ENCODE data around the gene EXOC3. TPM values are rescaled to one million over a fixed set of nuclear protein-coding genes. Genes with fewer than 3 reads are reported as not detected.

The EXOC3 gene
- total RNA-seq, 2 experiments from 2014 or later: 31.0 to 58.2 TPM

DNA sequence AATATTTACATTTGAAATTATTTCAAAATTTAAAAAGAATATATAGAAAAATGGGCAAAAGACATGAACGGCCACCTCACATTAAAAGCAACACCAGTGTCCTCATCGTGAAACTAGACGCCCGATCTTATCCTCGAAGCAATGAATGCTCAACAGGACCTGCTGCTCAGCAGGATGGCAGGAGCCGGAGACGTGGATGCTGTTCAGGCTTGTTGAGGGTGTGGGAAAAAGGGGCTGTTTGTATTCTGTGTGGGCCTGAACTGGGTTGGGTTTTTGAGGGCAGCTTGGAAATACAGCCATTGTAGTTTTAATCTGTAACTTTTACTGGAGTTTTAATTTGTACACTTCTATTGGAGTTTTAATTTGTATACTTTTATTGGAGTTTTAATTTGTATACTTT, 20.3 kb downstream of the EXOC3 start:
- TF ChIP-seq, protein P1, sequence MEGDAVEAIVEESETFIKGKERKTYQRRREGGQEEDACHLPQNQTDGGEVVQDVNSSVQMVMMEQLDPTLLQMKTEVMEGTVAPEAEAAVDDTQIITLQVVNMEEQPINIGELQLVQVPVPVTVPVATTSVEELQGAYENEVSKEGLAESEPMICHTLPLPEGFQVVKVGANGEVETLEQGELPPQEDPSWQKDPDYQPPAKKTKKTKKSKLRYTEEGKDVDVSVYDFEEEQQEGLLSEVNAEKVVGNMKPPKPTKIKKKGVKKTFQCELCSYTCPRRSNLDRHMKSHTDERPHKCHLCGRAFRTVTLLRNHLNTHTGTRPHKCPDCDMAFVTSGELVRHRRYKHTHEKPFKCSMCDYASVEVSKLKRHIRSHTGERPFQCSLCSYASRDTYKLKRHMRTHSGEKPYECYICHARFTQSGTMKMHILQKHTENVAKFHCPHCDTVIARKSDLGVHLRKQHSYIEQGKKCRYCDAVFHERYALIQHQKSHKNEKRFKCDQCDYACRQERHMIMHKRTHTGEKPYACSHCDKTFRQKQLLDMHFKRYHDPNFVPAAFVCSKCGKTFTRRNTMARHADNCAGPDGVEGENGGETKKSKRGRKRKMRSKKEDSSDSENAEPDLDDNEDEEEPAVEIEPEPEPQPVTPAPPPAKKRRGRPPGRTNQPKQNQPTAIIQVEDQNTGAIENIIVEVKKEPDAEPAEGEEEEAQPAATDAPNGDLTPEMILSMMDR (conservative IDR thresholded peaks at IDR 0.05; ENCODE audit: low read length): no peak
- no peak for TF ChIP-seq EZH2phosphoT487 (IDR thresholded peaks at IDR 0.05; ENCODE audit: borderline replicate concordance, low read depth, low read length)
- H3K4me1 ChIP-seq (ENCODE audit: insufficient read depth, low read length, poor library complexity, severe bottlenecking): no peaks in the 10 kb centered on the region
- no peak overlapping the region for H3K4me3 ChIP-seq (ENCODE audit: low read depth, low read length, poor library complexity, severe bottlenecking)
- no peak overlapping the region for H3K27ac ChIP-seq (ENCODE audit: low read depth, low read length, poor library complexity, severe bottlenecking)
- no peaks in the 10 kb centered on the region for H3K9me2 ChIP-seq (ENCODE audit: insufficient read depth, low read length)
- H2AFZ ChIP-seq (ENCODE audit: low read length): no peak overlapping the region
- H3K79me2 ChIP-seq (ENCODE audit: insufficient read depth, low read depth, low read length): no peaks in the 10 kb centered on the region
- ChIA-PET POLR2A (no interaction called here), CTCF (ENCODE audit: unreplicated experiment) (no interaction called here)
- no peak for DNase-seq (ENCODE audit: low spot score)
- no TSS peak for BruUV-seq (replicated peaks)
- peaks cover 64% of the 10 kb centered on the region for H3K36me3 ChIP-seq (ENCODE audit: insufficient read depth, low read length)
- no peaks in the 10 kb centered on the region for H4K20me1 ChIP-seq (ENCODE audit: insufficient read depth, low read length)
- H3K4me2 ChIP-seq (ENCODE audit: low read length): no peak overlapping the region
- intact Hi-C loops (cut with micrococcal nuclease; ENCODE audit: unreplicated experiment): no loop called here
- no peaks in the 10 kb centered on the region for H3K9me3 ChIP-seq (ENCODE audit: low read length)

DNA sequence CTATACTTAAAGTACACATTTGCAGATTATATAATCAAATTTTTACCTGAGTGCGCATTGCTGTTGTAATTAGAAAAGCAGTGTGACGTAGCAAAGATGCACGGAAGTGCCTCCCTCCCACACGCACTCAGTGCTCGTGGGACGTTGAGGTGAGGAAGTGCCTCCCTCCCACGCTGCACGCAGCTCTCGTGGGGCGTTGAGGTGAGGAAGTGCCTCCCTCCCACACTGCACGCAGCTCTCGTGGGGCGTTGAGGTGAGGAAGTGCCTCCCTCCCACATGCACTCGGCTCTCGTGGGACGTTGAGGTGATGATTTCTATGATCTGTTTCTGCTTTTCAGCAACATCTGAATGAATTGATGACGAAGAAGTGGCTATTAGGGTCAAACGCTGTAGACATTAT, 21.0 kb downstream of the EXOC3 start:
- Histone ChIP-seq H3K36me3 (ENCODE audit: insufficient read depth, low read length) (peaks cover 59% of the 10 kb centered on the region), H3K9me2 (ENCODE audit: insufficient read depth, low read length) (no peaks in the 10 kb centered on the region), H3K27ac (ENCODE audit: low read depth, low read length, poor library complexity, severe bottlenecking) (no peak overlapping the region), H4K20me1 (ENCODE audit: insufficient read depth, low read length) (no peaks in the 10 kb centered on the region), H3K9me3 (ENCODE audit: low read length) (no peaks in the 10 kb centered on the region), H3K4me3 (ENCODE audit: low read depth, low read length, poor library complexity, severe bottlenecking) (no peak overlapping the region), H3K4me1 (ENCODE audit: insufficient read depth, low read length, poor library complexity, severe bottlenecking) (no peaks in the 10 kb centered on the region), H3K79me2 (ENCODE audit: insufficient read depth, low read depth, low read length) (no peaks in the 10 kb centered on the region), H3K4me2 (ENCODE audit: low read length) (no peak overlapping the region), H2AFZ (ENCODE audit: low read length) (no peak overlapping the region)
- TF ChIP-seq EZH2phosphoT487 (IDR thresholded peaks at IDR 0.05; ENCODE audit: borderline replicate concordance, low read depth, low read length): no peak
- TF ChIP-seq, protein P1 (conservative IDR thresholded peaks at IDR 0.05; ENCODE audit: low read length): no peak
- intact Hi-C loops (cut with micrococcal nuclease; ENCODE audit: unreplicated experiment): no loop called here
- BruUV-seq (replicated peaks): no TSS peak
- ChIA-PET POLR2A (no interaction called here), CTCF (ENCODE audit: unreplicated experiment) (no interaction called here)
- DNase-seq (ENCODE audit: low spot score): no peak

DNA sequence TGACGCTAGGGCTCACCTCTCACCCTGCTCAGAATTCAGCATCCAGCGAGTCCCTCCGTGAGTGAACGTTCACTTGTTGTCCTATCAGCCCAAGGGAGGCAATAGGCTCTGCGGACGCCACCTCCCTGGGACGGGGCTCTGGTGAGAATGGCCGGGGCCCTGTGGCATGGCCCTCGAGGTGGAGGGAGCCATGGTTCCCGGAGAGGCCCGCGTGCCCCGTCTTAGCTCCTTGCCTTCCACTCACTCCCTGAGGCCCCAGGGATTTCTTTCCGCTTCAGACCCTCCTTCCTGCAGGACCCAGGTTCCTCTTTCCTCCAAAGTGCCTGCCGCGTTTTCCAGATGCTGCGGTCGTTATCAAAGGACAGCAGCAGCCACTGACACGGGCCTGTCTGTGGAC, 21.5 kb downstream of the EXOC3 start:
- Histone ChIP-seq H2AFZ (ENCODE audit: low read length) (no peak overlapping the region), H3K4me2 (ENCODE audit: low read length) (no peak overlapping the region), H3K79me2 (ENCODE audit: insufficient read depth, low read depth, low read length) (no peaks in the 10 kb centered on the region), H3K36me3 (ENCODE audit: insufficient read depth, low read length) (peaks cover 59% of the 10 kb centered on the region), H4K20me1 (ENCODE audit: insufficient read depth, low read length) (no peaks in the 10 kb centered on the region), H3K4me1 (ENCODE audit: insufficient read depth, low read length, poor library complexity, severe bottlenecking) (no peaks in the 10 kb centered on the region), H3K9me3 (ENCODE audit: low read length) (no peaks in the 10 kb centered on the region), H3K27ac (ENCODE audit: low read depth, low read length, poor library complexity, severe bottlenecking) (no peak overlapping the region), H3K4me3 (ENCODE audit: low read depth, low read length, poor library complexity, severe bottlenecking) (no peak overlapping the region), H3K9me2 (ENCODE audit: insufficient read depth, low read length) (no peaks in the 10 kb centered on the region)
- DNase-seq (ENCODE audit: low spot score): no peak
- CTCF ChIA-PET (ENCODE audit: unreplicated experiment): no interaction called here
- TF ChIP-seq, protein P1 (conservative IDR thresholded peaks at IDR 0.05; ENCODE audit: low read length): no peak
- no peak for TF ChIP-seq EZH2phosphoT487 (IDR thresholded peaks at IDR 0.05; ENCODE audit: borderline replicate concordance, low read depth, low read length)
- POLR2A ChIA-PET: no interaction called here
- no TSS peak for BruUV-seq (replicated peaks)
- intact Hi-C loops (cut with micrococcal nuclease; ENCODE audit: unreplicated experiment): no loop called here

Data from OCI-LY7 (cell line).